ENCODE results near the gene MRPL12. TPM values are rescaled to one million over a fixed set of nuclear protein-coding genes. Genes with fewer than 3 reads are reported as not detected.
A peak's percentile ranks its signal among the peaks of the same experiment; 100 is the strongest.

Gene MRPL12
- total and polyA plus RNA-seq, 9 of the 15 experiments (the other 6 are each of a cell fraction or from before 2014, with no cell fraction given) = 0.94 to 338 (median 100) TPM

GRCh38 chr17:81707725-81708646 lies 4.8 kb downstream of the MRPL12 start:
- Histone ChIP-seq H3K9me1 (ENCODE audit: control insufficient read depth, insufficient read depth, low read length) (peaks cover 2% of the 10 kb centered on the region), H3K4me1 (replicated peaks in 1 of 2; ENCODE audit: control insufficient read depth in 2 of 2, insufficient read depth in 2 of 2, low read length in 2 of 2) (peaks cover 15 to 72% of the 10 kb centered on the region in 2 experiments), H3K4me3 (no peak overlapping the region), H2AFZ (ENCODE audit: low read depth, low read length) (no peak overlapping the region), H4K20me1 (replicated peaks; ENCODE audit: control insufficient read depth, insufficient read depth, low read length) (peaks cover 4% of the 10 kb centered on the region; the same call in 1 of the 2 replicates), H3K9me3 (replicated peaks; ENCODE audit: control insufficient read depth, insufficient read depth, low read depth, low read length) (no peaks in the 10 kb centered on the region), H3K27ac (ENCODE audit: extremely low read depth, low read depth, low read length) (peak overlapping the region; percentile 16; the same call in 1 of the 3 replicates), H3K9ac (ENCODE audit: insufficient read depth in 1 of 2, low read depth in 2 of 2, low read length in 2 of 2) (peak overlapping the region in 1 of 2 experiments; percentile 70; a peak in 1 of 4 replicates), H3K36me3 (ENCODE audit: control insufficient read depth, insufficient read depth, low read length) (peaks cover 51% of the 10 kb centered on the region), H3K27me3 (ENCODE audit: control insufficient read depth in 2 of 2, insufficient read depth in 2 of 2, low read length in 2 of 2) (no peaks in the 10 kb centered on the region), H3K79me2 (ENCODE audit: control insufficient read depth, insufficient read depth, low read length) (peaks cover 44% of the 10 kb centered on the region), H3K4me2 (ENCODE audit: insufficient read depth, low read length) (no peak overlapping the region)
- ATAC-seq = no peak
- ChIA-PET CTCF (ENCODE audit: low intra/inter-chr PET ratio) (no interaction called here), POLR2A (interaction anchor here (0.6 to 1.6 kb wide), 5 partner anchors 12 to 151 kb away, joined by 3 read pairs; no protein-coding TSS in a partner anchor)
- FAIRE-seq = no peak
- in situ Hi-C loops (cut with MboI) (no loop called here), intact Hi-C loops (cut with micrococcal nuclease) (no loop called here)
- WGBS (ENCODE audit: insufficient coverage, low coverage, missing lambda C conversion rate) = 89% methylated on average over 22 of the region's 25 CpGs
- no TSS peak for BruUV-seq (replicated peaks)
- DNase-seq (ENCODE audit: extremely low read depth in 1 of 4, low spot score in 3 of 4) = no peak
- TF ChIP-seq SRSF9 (IDR thresholded peaks at IDR 0.05; ENCODE audit: borderline replicate concordance, low read depth, low read length) (no peak), NONO (IDR thresholded peaks at IDR 0.05; ENCODE audit: low read depth in 2 of 2, low read length in 1 of 2) (no peak), NR2C1 (IDR thresholded peaks at IDR 0.05) (no peak), NR2C1 (tag; IDR thresholded peaks at IDR 0.05) (no peak), NEUROD1 (IDR thresholded peaks at IDR 0.05; ENCODE audit: borderline replicate concordance, low read depth, low read length, partially characterized antibody) (no peak), HMGN3 (IDR thresholded peaks at IDR 0.05; ENCODE audit: borderline replicate concordance, extremely low read depth, insufficient read length, low read depth, low read length) (peak; percentile 17), ZNF24 (IDR thresholded peaks at IDR 0.05) (no peak), MAZ (CRISPR knock-in tag; conservative IDR thresholded peaks at IDR 0.05 in 1 of 2, IDR thresholded peaks at IDR 0.05 in 1 of 2) (no peak), TAF15 (IDR thresholded peaks at IDR 0.05; ENCODE audit: low read depth, low read length) (0 out of 2 replicates have a peak, but pooled peaks have one; percentile 20), RBM22 (IDR thresholded peaks at IDR 0.05; ENCODE audit: low read depth, low read length, poor library complexity, severe bottlenecking) (peak; percentile 49), TRIM24 (IDR thresholded peaks at IDR 0.05) (no peak), SUPT5H (IDR thresholded peaks at IDR 0.05) (peak; percentile 50; the same call in 1 of the 2 replicates), RBM34 (IDR thresholded peaks at IDR 0.05; ENCODE audit: borderline replicate concordance, insufficient read depth, low read length) (no peak), POLR2G (IDR thresholded peaks at IDR 0.05; ENCODE audit: low read depth, low read length) (peak; percentile 53), POLR2A (conservative IDR thresholded peaks at IDR 0.05) (peak; percentile 47; the same call in 1 of the 2 replicates), ZFX (CRISPR knock-in tag; IDR thresholded peaks at IDR 0.05) (0 out of 2 replicates have a peak, but pooled peaks have one; percentile 3), GTF2A2 (tag; IDR thresholded peaks at IDR 0.05) (no peak), GTF3C2 (IDR thresholded peaks at IDR 0.05; ENCODE audit: borderline replicate concordance, extremely low read depth, insufficient read length) (no peak), RBFOX2 (IDR thresholded peaks at IDR 0.05; ENCODE audit: low read depth, low read length) (peak; percentile 64), NUFIP1 (IDR thresholded peaks at IDR 0.05; ENCODE audit: partially characterized antibody) (no peak)
